A549 (cell line): Measurements from ENCODE around the gene ZNF618. TPM values are rescaled to one million over a fixed set of nuclear protein-coding genes. Genes with fewer than 3 reads are reported as not detected.

Source experiments
- ATAC-seq, 2 experiments: fragments of 200-7000 bp in 1 of 2; fragments of >200 bp in 1 of 2; cut with Nextera tagmentation in 1 of 2; cut with Tn5 transposase in 1 of 2; 3 replicates each; pipeline versions ENCODE4 v1.8.0 to v1.9.1; 2018 to 2020; ENCODE audit warnings: mild to moderate bottlenecking in 1 of 2, moderate library complexity in 1 of 2
- CTCF ChIA-PET: fragments of 300-600 bp; sonication (Branson Sonifier 250); formaldehyde crosslinking; extraction: SDS; loops from one replicate; lab custom pipeline; 2021; ENCODE audit warnings: antibody characterized with exemption, inconsistent platforms; lab: Yijun Ruan, JAX
- POLR2A ChIA-PET: fragments of 350-600 bp; formaldehyde crosslinking; extraction: SDS; loops from one replicate; lab custom pipeline; 2021; ENCODE audit warnings: antibody characterized with exemption, inconsistent platforms; lab: Yijun Ruan, JAX
- DNase-seq, 2 experiments: peaks; one replicate each; pipeline versions ENCODE4 v3.0.0 to v3.0.0-alpha.2; 2011 to 2016; ENCODE audit warnings: low read depth in 1 of 2, low spot score in 1 of 2
- FAIRE-seq: peaks from 2 replicates; lab custom pipeline; 2011; peaks lifted over from hg19 to GRCh38; lab: Jason Lieb, UNC
- H3K27ac ChIP-seq, 2 experiments: fragments of >200 bp; sonication (Bioruptor Twin); formaldehyde crosslinking; 3 replicates each; pipeline ENCODE4 v1.5.1; 2016 to 2017
- H3K4me1 ChIP-seq: fragments of >200 bp; sonication (Bioruptor Twin); formaldehyde crosslinking; 3 replicates; pipeline ENCODE4 v1.6.1; 2016
- H3K4me2 ChIP-seq: fragments of >200 bp; sonication (Bioruptor Twin); formaldehyde crosslinking; 3 replicates; pipeline ENCODE4 v1.6.1; 2016
- H3K4me3 ChIP-seq: fragments of >200 bp; sonication (Bioruptor Twin); formaldehyde crosslinking; 3 replicates; pipeline ENCODE4 v1.5.1; 2016
- H3K9me3 ChIP-seq: fragments of >200 bp; sonication (Bioruptor Twin); formaldehyde crosslinking; 3 replicates; pipeline ENCODE4 v1.6.1; 2016
- CHD2 ChIP-seq: fragments of 150-350 bp; IDR thresholded peaks from 2 replicates; pipeline ENCODE4 v1.6.1; 2014; ENCODE audit warnings: low read length; ENCODE audit not compliant: partially characterized antibody
- EHF ChIP-seq: fragments of 250-450 bp; sonication (Bioruptor Pico); IDR thresholded peaks from 2 replicates; pipeline ENCODE4 v1.5.0; 2020; ENCODE audit warnings: mild to moderate bottlenecking
- EP300 ChIP-seq, 2 experiments: fragments of >200 bp; sonication (Bioruptor Twin); formaldehyde crosslinking; IDR thresholded peaks; 2 replicates in 1 of 2; 3 replicates in 1 of 2; pipeline ENCODE4 v1.6.1; 2016 to 2017
- GATA3 ChIP-seq: IDR thresholded peaks from 2 replicates; pipeline ENCODE4 v1.6.1; 2012; ENCODE audit warnings: borderline replicate concordance
- HDAC2 ChIP-seq: fragments of 200-600 bp; sonication (generic); IDR thresholded peaks from 2 replicates; pipeline ENCODE4 v1.6.1; 2016
- HEYL ChIP-seq: fragments of 250-450 bp; sonication (Bioruptor Pico); IDR thresholded peaks from 2 replicates; pipeline ENCODE4 v1.8.0; 2021; ENCODE audit warnings: mild to moderate bottlenecking, moderate library complexity
- JUN ChIP-seq, 2 experiments: fragments of >200 bp; sonication (Bioruptor Twin); formaldehyde crosslinking; IDR thresholded peaks; 2 replicates in 1 of 2; 3 replicates in 1 of 2; pipeline ENCODE4 v1.6.1; 2016 to 2017
- MAFK ChIP-seq: fragments of 450-650 bp; IDR thresholded peaks from 2 replicates; pipeline ENCODE4 v1.6.1; 2014; ENCODE audit not compliant: partially characterized antibody
- NPAS2 ChIP-seq: fragments of 250-450 bp; sonication (Bioruptor Pico); IDR thresholded peaks from 2 replicates; pipeline ENCODE4 v1.8.0; 2022; ENCODE audit warnings: mild to moderate bottlenecking, moderate library complexity, borderline replicate concordance
- POLR2AphosphoS2 ChIP-seq: conservative IDR thresholded peaks from 2 replicates; pipeline ENCODE4 v1.6.1; 2012; ENCODE audit warnings: low read length, improper control_type of control experiment, inconsistent platforms
- ZC3H11A ChIP-seq: fragments of 450-650 bp; IDR thresholded peaks from 2 replicates; pipeline ENCODE4 v1.6.1; 2014; ENCODE audit warnings: antibody characterized with exemption, mild to moderate bottlenecking
- WGBS: methylation state at CpG from one replicate; pipeline ENCODE4 v1.1.6; 2017; ENCODE audit errors: missing lambda C conversion rate; 5-methylcytosine and 5-hydroxymethylcytosine counted together
- polyA plus RNA-seq, 4 experiments: library from polyadenylated mRNA; depleted of rRNA in 3 of 4; stranded (reverse); fragments of >200 nt; fragmentation: RNase III in 1 of 4; extraction: RNeasy Plus Mini Kit Qiagen cat#74134 plus additional on column Dnase treatment in 1 of 4; gene quantifications; 2 replicates in 3 of 4; 3 replicates in 1 of 4; pipeline ENCODE4 v1.2.3, GENCODE V29; 2011 to 2017
- TF ChIP-seq, protein P1 (sequence below): fragments of 200-600 bp; sonication (generic); IDR thresholded peaks from 2 replicates; pipeline ENCODE4 v1.6.1; 2016; ENCODE audit warnings: antibody characterized with exemption, mild to moderate bottlenecking, moderate library complexity
- TF ChIP-seq, protein P2 (sequence below): IDR thresholded peaks from 2 replicates; pipeline ENCODE4 v1.6.1; 2012
- TF ChIP-seq, protein P3 (sequence below): fragments of >200 bp; sonication (Bioruptor Twin); formaldehyde crosslinking; IDR thresholded peaks from 3 replicates; pipeline ENCODE4 v1.5.1; 2016
- TF ChIP-seq, protein P4 (sequence below): IDR thresholded peaks from 2 replicates; pipeline ENCODE4 v1.6.1; 2012

ZNF618 gene
- polyA plus RNA-seq, 2 of the 4 experiments (the other 2 are of a cell fraction): 9.0 to 10.0 TPM

DNA sequence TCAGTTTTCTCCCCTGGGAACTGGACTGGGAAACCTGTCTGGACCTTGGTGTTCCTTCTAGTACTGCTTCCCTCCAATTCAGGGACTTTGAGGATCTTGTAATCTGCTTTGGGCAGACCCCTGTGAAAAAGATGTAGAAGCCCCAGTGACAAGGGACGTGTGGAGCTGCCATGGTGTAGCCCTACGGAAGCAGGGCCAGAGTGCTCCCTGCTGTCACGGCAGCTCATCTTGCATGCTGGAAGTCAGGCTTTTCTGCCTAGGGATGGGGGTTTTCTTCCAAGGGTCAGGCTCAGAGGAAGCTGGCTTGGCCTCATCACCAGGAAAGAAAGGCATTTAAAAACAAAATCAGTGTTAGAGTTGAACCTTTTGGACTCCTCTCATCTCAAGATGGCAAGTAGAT lies 115.6 kb downstream of the ZNF618 start (continued):
- TF ChIP-seq, protein P1, sequence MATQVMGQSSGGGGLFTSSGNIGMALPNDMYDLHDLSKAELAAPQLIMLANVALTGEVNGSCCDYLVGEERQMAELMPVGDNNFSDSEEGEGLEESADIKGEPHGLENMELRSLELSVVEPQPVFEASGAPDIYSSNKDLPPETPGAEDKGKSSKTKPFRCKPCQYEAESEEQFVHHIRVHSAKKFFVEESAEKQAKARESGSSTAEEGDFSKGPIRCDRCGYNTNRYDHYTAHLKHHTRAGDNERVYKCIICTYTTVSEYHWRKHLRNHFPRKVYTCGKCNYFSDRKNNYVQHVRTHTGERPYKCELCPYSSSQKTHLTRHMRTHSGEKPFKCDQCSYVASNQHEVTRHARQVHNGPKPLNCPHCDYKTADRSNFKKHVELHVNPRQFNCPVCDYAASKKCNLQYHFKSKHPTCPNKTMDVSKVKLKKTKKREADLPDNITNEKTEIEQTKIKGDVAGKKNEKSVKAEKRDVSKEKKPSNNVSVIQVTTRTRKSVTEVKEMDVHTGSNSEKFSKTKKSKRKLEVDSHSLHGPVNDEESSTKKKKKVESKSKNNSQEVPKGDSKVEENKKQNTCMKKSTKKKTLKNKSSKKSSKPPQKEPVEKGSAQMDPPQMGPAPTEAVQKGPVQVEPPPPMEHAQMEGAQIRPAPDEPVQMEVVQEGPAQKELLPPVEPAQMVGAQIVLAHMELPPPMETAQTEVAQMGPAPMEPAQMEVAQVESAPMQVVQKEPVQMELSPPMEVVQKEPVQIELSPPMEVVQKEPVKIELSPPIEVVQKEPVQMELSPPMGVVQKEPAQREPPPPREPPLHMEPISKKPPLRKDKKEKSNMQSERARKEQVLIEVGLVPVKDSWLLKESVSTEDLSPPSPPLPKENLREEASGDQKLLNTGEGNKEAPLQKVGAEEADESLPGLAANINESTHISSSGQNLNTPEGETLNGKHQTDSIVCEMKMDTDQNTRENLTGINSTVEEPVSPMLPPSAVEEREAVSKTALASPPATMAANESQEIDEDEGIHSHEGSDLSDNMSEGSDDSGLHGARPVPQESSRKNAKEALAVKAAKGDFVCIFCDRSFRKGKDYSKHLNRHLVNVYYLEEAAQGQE: no peak
- TF ChIP-seq HDAC2: no peak

DNA sequence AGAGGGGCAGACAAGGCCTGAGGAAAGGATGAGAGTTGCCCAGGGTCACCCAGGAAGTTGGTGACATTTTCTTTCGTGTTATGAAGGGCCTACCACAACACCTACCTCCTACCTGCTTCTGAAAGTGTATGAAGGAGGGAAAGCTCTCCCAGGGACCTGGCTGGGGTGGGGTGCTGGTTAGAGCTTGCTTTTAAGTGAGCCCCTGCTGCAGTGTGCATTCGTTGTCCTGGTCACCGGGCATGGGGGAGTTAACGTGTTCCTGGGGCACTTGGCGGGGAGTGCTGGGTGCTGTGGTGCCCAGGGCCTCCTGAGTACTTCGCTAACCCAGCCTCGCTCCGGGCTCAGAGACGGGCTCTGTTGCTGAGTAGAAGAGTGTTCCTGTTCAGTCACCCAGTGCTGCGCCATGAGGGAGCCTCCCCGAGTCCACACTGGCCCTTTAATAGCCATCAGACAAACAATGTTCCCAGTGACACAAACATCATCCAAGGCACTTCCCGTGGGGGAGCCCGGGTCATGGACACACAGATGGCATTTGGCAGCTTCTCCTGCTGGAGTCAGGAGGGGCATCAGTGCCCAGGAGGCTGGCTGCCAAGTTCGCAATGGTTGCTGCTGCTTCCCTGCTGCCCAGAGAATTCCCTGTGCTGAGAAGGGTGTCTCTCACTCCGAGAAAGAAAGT lies 116.3 kb downstream of the ZNF618 start:
- ChIA-PET CTCF (interaction anchor here (1.1 to 1.2 kb wide), 2 partner anchors 16 to 310 kb away, joined by 3 read pairs; no protein-coding TSS in a partner anchor), POLR2A (no interaction called here)
- no peak for FAIRE-seq
- 75% methylated on average over 15 of the region's 15 CpGs for WGBS
- no peak overlapping the region for H3K27ac ChIP-seq
- DNase-seq: no peak
- H3K4me2 ChIP-seq: no peak overlapping the region
- no peaks in the 10 kb centered on the region for H3K4me1 ChIP-seq
- TF ChIP-seq, protein P2, sequence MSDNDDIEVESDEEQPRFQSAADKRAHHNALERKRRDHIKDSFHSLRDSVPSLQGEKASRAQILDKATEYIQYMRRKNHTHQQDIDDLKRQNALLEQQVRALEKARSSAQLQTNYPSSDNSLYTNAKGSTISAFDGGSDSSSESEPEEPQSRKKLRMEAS: no peak
- TF ChIP-seq EP300 (IDR thresholded peaks at IDR 0.05) (no peak), EHF (CRISPR knock-in tag) (no peak)
- TF ChIP-seq, protein P3, sequence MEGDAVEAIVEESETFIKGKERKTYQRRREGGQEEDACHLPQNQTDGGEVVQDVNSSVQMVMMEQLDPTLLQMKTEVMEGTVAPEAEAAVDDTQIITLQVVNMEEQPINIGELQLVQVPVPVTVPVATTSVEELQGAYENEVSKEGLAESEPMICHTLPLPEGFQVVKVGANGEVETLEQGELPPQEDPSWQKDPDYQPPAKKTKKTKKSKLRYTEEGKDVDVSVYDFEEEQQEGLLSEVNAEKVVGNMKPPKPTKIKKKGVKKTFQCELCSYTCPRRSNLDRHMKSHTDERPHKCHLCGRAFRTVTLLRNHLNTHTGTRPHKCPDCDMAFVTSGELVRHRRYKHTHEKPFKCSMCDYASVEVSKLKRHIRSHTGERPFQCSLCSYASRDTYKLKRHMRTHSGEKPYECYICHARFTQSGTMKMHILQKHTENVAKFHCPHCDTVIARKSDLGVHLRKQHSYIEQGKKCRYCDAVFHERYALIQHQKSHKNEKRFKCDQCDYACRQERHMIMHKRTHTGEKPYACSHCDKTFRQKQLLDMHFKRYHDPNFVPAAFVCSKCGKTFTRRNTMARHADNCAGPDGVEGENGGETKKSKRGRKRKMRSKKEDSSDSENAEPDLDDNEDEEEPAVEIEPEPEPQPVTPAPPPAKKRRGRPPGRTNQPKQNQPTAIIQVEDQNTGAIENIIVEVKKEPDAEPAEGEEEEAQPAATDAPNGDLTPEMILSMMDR: no peak
- TF ChIP-seq, protein P4, sequence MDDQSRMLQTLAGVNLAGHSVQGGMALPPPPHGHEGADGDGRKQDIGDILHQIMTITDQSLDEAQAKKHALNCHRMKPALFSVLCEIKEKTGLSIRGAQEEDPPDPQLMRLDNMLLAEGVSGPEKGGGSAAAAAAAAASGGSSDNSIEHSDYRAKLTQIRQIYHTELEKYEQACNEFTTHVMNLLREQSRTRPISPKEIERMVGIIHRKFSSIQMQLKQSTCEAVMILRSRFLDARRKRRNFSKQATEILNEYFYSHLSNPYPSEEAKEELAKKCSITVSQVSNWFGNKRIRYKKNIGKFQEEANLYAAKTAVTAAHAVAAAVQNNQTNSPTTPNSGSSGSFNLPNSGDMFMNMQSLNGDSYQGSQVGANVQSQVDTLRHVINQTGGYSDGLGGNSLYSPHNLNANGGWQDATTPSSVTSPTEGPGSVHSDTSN: no peak
- H3K4me3 ChIP-seq: no peak overlapping the region
- ATAC-seq: no peak
- no peaks in the 10 kb centered on the region for H3K9me3 ChIP-seq

DNA sequence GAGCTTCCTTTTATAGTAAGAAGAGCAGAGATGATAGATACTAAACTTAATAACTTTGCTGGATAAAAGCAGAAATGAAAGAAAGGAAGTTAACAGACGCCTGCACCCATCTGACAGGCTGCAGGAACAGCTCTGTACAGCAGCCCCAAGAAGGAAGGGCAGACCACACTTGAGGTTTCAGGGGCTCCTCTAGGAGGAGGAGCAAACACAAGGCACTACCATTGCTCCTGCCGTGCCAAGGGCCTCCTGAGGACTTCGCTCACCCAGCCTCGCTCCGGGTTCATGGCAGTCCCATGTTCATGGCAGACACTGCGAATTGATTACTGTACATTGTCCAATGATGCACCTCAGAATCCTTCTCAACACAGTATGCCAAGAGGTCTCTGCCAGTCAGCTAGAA lies 116.9 kb downstream of the ZNF618 start:
- TF ChIP-seq GATA3 (no peak), HEYL (no peak), JUN (IDR thresholded peaks at IDR 0.05) (no peak), CHD2 (no peak), POLR2AphosphoS2 (no peak), ZC3H11A (no peak), MAFK (no peak), NPAS2 (CRISPR knock-in tag) (no peak)

More for the DNA sequence above, 116.9 kb downstream of the ZNF618 start:
- Histone ChIP-seq H3K9me3 (no peaks in the 10 kb centered on the region), H3K4me1 (no peaks in the 10 kb centered on the region), H3K27ac (no peak overlapping the region), H3K4me3 (no peak overlapping the region), H3K4me2 (no peak overlapping the region)
- POLR2A ChIA-PET: no interaction called here
- ATAC-seq: no peak
- CTCF ChIA-PET: interaction anchor here (1.2 kb wide), 1 partner anchor 311 kb away, joined by 3 read pairs; no protein-coding TSS in a partner anchor
- no peak for DNase-seq
- no peak for FAIRE-seq
- WGBS: 83% methylated on average over 5 of the region's 6 CpGs
